HG02571 (cell line): ENCODE results near the gene SLC29A3.
A peak's percentile ranks its signal among the peaks of the same experiment; 100 is the strongest.
"Not testable (repeated sequence)": the region's sequence is repeated elsewhere in the genome, so short reads cannot be mapped to it uniquely, and the experiment has no call there.

ENCODE experiments used
- ATAC-seq: cut with Tn5 transposase; IDR thresholded peaks from one replicate; pipeline ENCODE4 v1.9.1; 2021; ENCODE audit warnings: mild to moderate bottlenecking, moderate library complexity; ENCODE audit not compliant: unreplicated experiment

SLC29A3 gene

GRCh38 chr10:71319042-71319799, at the start of gene SLC29A3:
TSS of gene SLC29A3 (plus strand) at chr10:71319259. CDS start at chr10:71319310, 51 bp downstream.
- peak; percentile 67 for ATAC-seq

- ATAC-seq = no peak
Observed at GRCh38 chr10:71269301-71270288, 49.5 kb upstream of the SLC29A3 start.

GRCh38 chr10:71270301-71271220, 48.5 kb upstream of the SLC29A3 start:
- ATAC-seq = no peak

GRCh38 chr10:71271662-71272055, 47.4 kb upstream of the SLC29A3 start:
- ATAC-seq = no peak

- ATAC-seq = no peak
Observed at GRCh38 chr10:71272056-71272771, 46.8 kb upstream of the SLC29A3 start.

- not testable (repeated sequence) for ATAC-seq
Observed at GRCh38 chr10:71272974-71273373, 46.1 kb upstream of the SLC29A3 start.

- ATAC-seq = no peak
Observed at GRCh38 chr10:71273506-71273905, 45.6 kb upstream of the SLC29A3 start.

- no peak for ATAC-seq
Observed at GRCh38 chr10:71274901-71275796, 43.9 kb upstream of the SLC29A3 start.

GRCh38 chr10:71276873-71277272, 42.2 kb upstream of the SLC29A3 start:
- ATAC-seq = no peak

GRCh38 chr10:71277914-71278665, 41.0 kb upstream of the SLC29A3 start:
- no peak for ATAC-seq

- ATAC-seq = no peak
Observed at GRCh38 chr10:71278691-71279588, 40.1 kb upstream of the SLC29A3 start.

GRCh38 chr10:71279590-71280170, 39.4 kb upstream of the SLC29A3 start:
- no peak for ATAC-seq

- ATAC-seq = no peak
Observed at GRCh38 chr10:71280216-71280615, 38.8 kb upstream of the SLC29A3 start.

- no peak for ATAC-seq
Observed at GRCh38 chr10:71280825-71281224, 38.2 kb upstream of the SLC29A3 start.

GRCh38 chr10:71281646-71282322, 37.3 kb upstream of the SLC29A3 start:
- ATAC-seq = no peak

- ATAC-seq = no peak
Observed at GRCh38 chr10:71282323-71282680, 36.8 kb upstream of the SLC29A3 start.
